DMS53 treated with DMSO at 0.1 percent for 48 hours (cell line): ENCODE data around the gene SORBS1.

Source experiments
- DNase-seq: peaks from one replicate; lab custom pipeline; 2025; ENCODE audit not compliant: unreplicated experiment; lab: John Stamatoyannopoulos, UW

The SORBS1 gene

GRCh38 chr10:95303950-95304349 lies 257.2 kb downstream of the SORBS1 start:
- no peak for DNase-seq

GRCh38 chr10:95303535-95303934 lies 257.6 kb downstream of the SORBS1 start:
- DNase-seq: no peak

- DNase-seq: no peak
Measured at GRCh38 chr10:95300022-95300539, 261.1 kb downstream of the SORBS1 start.

- DNase-seq: no peak
Measured at GRCh38 chr10:95297402-95297801, 263.8 kb downstream of the SORBS1 start.

- DNase-seq: no peak
Measured at GRCh38 chr10:95296764-95297163, 264.4 kb downstream of the SORBS1 start.

GRCh38 chr10:95295031-95295755 lies 266.0 kb downstream of the SORBS1 start:
- DNase-seq: peak; percentile 86

GRCh38 chr10:95293631-95294030 lies 267.5 kb downstream of the SORBS1 start:
- no peak for DNase-seq

GRCh38 chr10:95291365-95292039 lies 269.7 kb downstream of the SORBS1 start:
- DNase-seq: no peak

GRCh38 chr10:95290461-95291364 lies 270.5 kb downstream of the SORBS1 start, which contains the start of gene PDLIM1:
TSS of gene PDLIM1 (minus strand) at chr10:95291003. CDS start at chr10:95290915, 88 bp downstream.
- peak; percentile 23 for DNase-seq

- DNase-seq: no peak
Measured at GRCh38 chr10:95289921-95290421, 271.2 kb downstream of the SORBS1 start.

- DNase-seq: no peak
Measured at GRCh38 chr10:95289003-95289920, 271.9 kb downstream of the SORBS1 start.

- no peak for DNase-seq
Measured at GRCh38 chr10:95288303-95288702, 272.9 kb downstream of the SORBS1 start.

- DNase-seq: no peak
Measured at GRCh38 chr10:95287281-95287680, 273.9 kb downstream of the SORBS1 start.

GRCh38 chr10:95286707-95287106 lies 274.5 kb downstream of the SORBS1 start:
- no peak for DNase-seq

- no peak for DNase-seq
Measured at GRCh38 chr10:95285556-95285955, 275.6 kb downstream of the SORBS1 start.

GRCh38 chr10:95284807-95285206 lies 276.4 kb downstream of the SORBS1 start:
- DNase-seq: no peak

- DNase-seq: no peak
Measured at GRCh38 chr10:95282107-95282506, 279.1 kb downstream of the SORBS1 start.

- DNase-seq: no peak
Measured at GRCh38 chr10:95281206-95281605, 280.0 kb downstream of the SORBS1 start.

GRCh38 chr10:95280637-95281036 lies 280.5 kb downstream of the SORBS1 start:
- no peak for DNase-seq
